Activated naive CD8-positive, alpha-beta T cell treated with anti-CD3 and anti-CD28 coated beads for 36 hours (primary cell): ENCODE data around the gene ADAMTS15. TPM values are rescaled to one million over a fixed set of nuclear protein-coding genes. Genes with fewer than 3 reads are reported as not detected.
A peak's percentile ranks its signal among the peaks of the same experiment; 100 is the strongest.
"Not testable (repeated sequence)": the region's sequence is repeated elsewhere in the genome, so short reads cannot be mapped to it uniquely, and the experiment has no call there.

Source experiments
- DNase-seq: peaks from one replicate; pipeline ENCODE4 v3.0.0; 2021
- H3K27ac Mint-ChIP-seq: one replicate; pipeline ENCODE4 v1.8.0; 2022; ENCODE audit warnings: mild to moderate bottlenecking, moderate library complexity, mixed read lengths
- H3K27me3 Mint-ChIP-seq: one replicate; pipeline ENCODE4 v1.8.0; 2022; ENCODE audit warnings: mild to moderate bottlenecking, mixed read lengths
- H3K36me3 Mint-ChIP-seq: one replicate; pipeline ENCODE4 v1.8.0; 2021; ENCODE audit warnings: mild to moderate bottlenecking, mixed read lengths
- H3K4me1 Mint-ChIP-seq: one replicate; pipeline ENCODE4 v1.8.0; 2021; ENCODE audit warnings: mixed read lengths
- H3K4me3 Mint-ChIP-seq: one replicate; pipeline ENCODE4 v1.8.0; 2022; ENCODE audit warnings: mild to moderate bottlenecking, moderate library complexity, mixed read lengths
- H3K9me3 Mint-ChIP-seq: one replicate; pipeline ENCODE4 v1.8.0; 2022; ENCODE audit warnings: mixed read lengths
- total RNA-seq, 2 experiments: library from RNA; stranded (reverse); gene quantifications; one replicate each; pipeline ENCODE4 v1.2.3, GENCODE V29; 2021

The ADAMTS15 gene
- total RNA-seq, 2 experiments from 2014 or later, result not detected

- H3K27me3 Mint-ChIP-seq, result peaks cover 11% of the 10 kb centered on the region
- peak overlapping the region; percentile 2 for H3K4me3 Mint-ChIP-seq
- peak overlapping the region; percentile 65 for H3K27ac Mint-ChIP-seq
- H3K36me3 Mint-ChIP-seq, DNase-seq, H3K9me3 Mint-ChIP-seq: not testable (repeated sequence)
- peaks cover 10% of the 10 kb centered on the region for H3K4me1 Mint-ChIP-seq
Measured at GRCh38 chr11:130438401-130439159, 9.9 kb upstream of the ADAMTS15 start.

GRCh38 chr11:130439160-130439519 is 9.3 kb upstream of the ADAMTS15 start:
- no peaks in the 10 kb centered on the region for H3K9me3 Mint-ChIP-seq
- peak; percentile 32 for DNase-seq
- peak overlapping the region; percentile 65 for H3K27ac Mint-ChIP-seq
- peaks cover 11% of the 10 kb centered on the region for H3K27me3 Mint-ChIP-seq
- H3K36me3 Mint-ChIP-seq, result peaks cover 2% of the 10 kb centered on the region
- peaks cover 10% of the 10 kb centered on the region for H3K4me1 Mint-ChIP-seq
- peak overlapping the region; percentile 2 for H3K4me3 Mint-ChIP-seq

GRCh38 chr11:130439876-130440275 is 8.6 kb upstream of the ADAMTS15 start:
- Mint-ChIP-seq H3K27ac (no peak overlapping the region), H3K9me3 (no peaks in the 10 kb centered on the region), H3K27me3 (peaks cover 11% of the 10 kb centered on the region), H3K4me3 (no peak overlapping the region), H3K36me3 (peaks cover 2% of the 10 kb centered on the region), H3K4me1 (peaks cover 10% of the 10 kb centered on the region)
- no peak for DNase-seq

GRCh38 chr11:130441719-130442118 is 6.7 kb upstream of the ADAMTS15 start:
- Mint-ChIP-seq H3K4me1 (peaks cover 10% of the 10 kb centered on the region), H3K27me3 (peaks cover 17% of the 10 kb centered on the region), H3K9me3 (no peaks in the 10 kb centered on the region), H3K4me3 (no peak overlapping the region), H3K27ac (no peak overlapping the region), H3K36me3 (peaks cover 2% of the 10 kb centered on the region)
- DNase-seq, result no peak

- Mint-ChIP-seq H3K27me3 (peaks cover 20% of the 10 kb centered on the region), H3K36me3 (peaks cover 2% of the 10 kb centered on the region), H3K27ac (no peak overlapping the region), H3K9me3 (no peaks in the 10 kb centered on the region), H3K4me1 (peaks cover 10% of the 10 kb centered on the region), H3K4me3 (no peak overlapping the region)
- DNase-seq, result no peak
Measured at GRCh38 chr11:130442737-130443136, 5.7 kb upstream of the ADAMTS15 start.

GRCh38 chr11:130445788-130446187 is 2.7 kb upstream of the ADAMTS15 start:
- no peak for DNase-seq
- Mint-ChIP-seq H3K9me3 (no peaks in the 10 kb centered on the region), H3K27me3 (peaks cover 43% of the 10 kb centered on the region), H3K4me1 (peaks cover 6% of the 10 kb centered on the region), H3K4me3 (no peak overlapping the region), H3K27ac (no peak overlapping the region), H3K36me3 (no peaks in the 10 kb centered on the region)

- no peaks in the 10 kb centered on the region for H3K9me3 Mint-ChIP-seq
- peak overlapping the region; percentile 51 for H3K4me3 Mint-ChIP-seq
- H3K4me1 Mint-ChIP-seq, result peaks cover 6% of the 10 kb centered on the region
- no peak for DNase-seq
- no peaks in the 10 kb centered on the region for H3K36me3 Mint-ChIP-seq
- peaks cover 50% of the 10 kb centered on the region for H3K27me3 Mint-ChIP-seq
- H3K27ac Mint-ChIP-seq, result no peak overlapping the region
Measured at GRCh38 chr11:130448039-130448415, 418 bp upstream of the ADAMTS15 start.

- peaks cover 6% of the 10 kb centered on the region for H3K4me1 Mint-ChIP-seq
- H3K9me3 Mint-ChIP-seq, result no peaks in the 10 kb centered on the region
- H3K27ac Mint-ChIP-seq, result no peak overlapping the region
- no peak for DNase-seq
- peaks cover 55% of the 10 kb centered on the region for H3K27me3 Mint-ChIP-seq
- no peaks in the 10 kb centered on the region for H3K36me3 Mint-ChIP-seq
- peak overlapping the region; percentile 49 for H3K4me3 Mint-ChIP-seq
Measured at GRCh38 chr11:130449310-130449990, 1.0 kb downstream of the ADAMTS15 start.

- H3K4me3 Mint-ChIP-seq, result peak overlapping the region; percentile 37
- H3K36me3 Mint-ChIP-seq, result no peaks in the 10 kb centered on the region
- peaks cover 57% of the 10 kb centered on the region for H3K27me3 Mint-ChIP-seq
- no peaks in the 10 kb centered on the region for H3K9me3 Mint-ChIP-seq
- no peak overlapping the region for H3K27ac Mint-ChIP-seq
- peaks cover 6% of the 10 kb centered on the region for H3K4me1 Mint-ChIP-seq
- DNase-seq, result no peak
Measured at GRCh38 chr11:130449996-130450769, 1.7 kb downstream of the ADAMTS15 start.

- no peaks in the 10 kb centered on the region for H3K9me3 Mint-ChIP-seq
- H3K27me3 Mint-ChIP-seq, result peaks cover 53% of the 10 kb centered on the region
- no peak overlapping the region for H3K4me3 Mint-ChIP-seq
- no peaks in the 10 kb centered on the region for H3K36me3 Mint-ChIP-seq
- H3K27ac Mint-ChIP-seq, result no peak overlapping the region
- H3K4me1 Mint-ChIP-seq, result peaks cover 6% of the 10 kb centered on the region
- no peak for DNase-seq
Measured at GRCh38 chr11:130451231-130452019, 3.0 kb downstream of the ADAMTS15 start.

- no peak for DNase-seq
- H3K27ac Mint-ChIP-seq, result no peak overlapping the region
- H3K9me3 Mint-ChIP-seq, result no peaks in the 10 kb centered on the region
- H3K36me3 Mint-ChIP-seq, result no peaks in the 10 kb centered on the region
- no peak overlapping the region for H3K4me3 Mint-ChIP-seq
- peaks cover 6% of the 10 kb centered on the region for H3K4me1 Mint-ChIP-seq
- H3K27me3 Mint-ChIP-seq, result peaks cover 45% of the 10 kb centered on the region
Measured at GRCh38 chr11:130452176-130452575, 3.7 kb downstream of the ADAMTS15 start.

GRCh38 chr11:130452940-130453339 is 4.5 kb downstream of the ADAMTS15 start:
- no peak overlapping the region for H3K4me3 Mint-ChIP-seq
- no peak overlapping the region for H3K27ac Mint-ChIP-seq
- DNase-seq, result no peak
- H3K27me3 Mint-ChIP-seq, result peaks cover 39% of the 10 kb centered on the region
- no peaks in the 10 kb centered on the region for H3K36me3 Mint-ChIP-seq
- H3K4me1 Mint-ChIP-seq, result peaks cover 5% of the 10 kb centered on the region
- H3K9me3 Mint-ChIP-seq, result no peaks in the 10 kb centered on the region

GRCh38 chr11:130454491-130455252 is 6.2 kb downstream of the ADAMTS15 start:
- Mint-ChIP-seq H3K4me1 (peaks cover 2% of the 10 kb centered on the region), H3K9me3 (no peaks in the 10 kb centered on the region), H3K4me3 (no peak overlapping the region), H3K36me3 (no peaks in the 10 kb centered on the region), H3K27ac (no peak overlapping the region), H3K27me3 (peaks cover 25% of the 10 kb centered on the region)
- no peak for DNase-seq

- DNase-seq, result no peak
- Mint-ChIP-seq H3K27ac (no peak overlapping the region), H3K36me3 (no peaks in the 10 kb centered on the region), H3K4me3 (no peak overlapping the region), H3K27me3 (peaks cover 16% of the 10 kb centered on the region), H3K4me1 (no peaks in the 10 kb centered on the region), H3K9me3 (no peaks in the 10 kb centered on the region)
Measured at GRCh38 chr11:130455483-130456127, 7.2 kb downstream of the ADAMTS15 start.
